Glutamatergic neuron (in vitro differentiated cells): ENCODE data around the gene EIF4G3. TPM values are rescaled to one million over a fixed set of nuclear protein-coding genes. Genes with fewer than 3 reads are reported as not detected.

Source experiments
- DNase-seq: peaks from one replicate; pipeline ENCODE4 v3.0.0; 2022
- H3K27ac Mint-ChIP-seq: one replicate; pipeline ENCODE4 v1.8.0; 2020; ENCODE audit warnings: mild to moderate bottlenecking, mixed read lengths, inconsistent platforms; ENCODE audit not compliant: unreplicated experiment
- H3K27me3 Mint-ChIP-seq: one replicate; pipeline ENCODE4 v1.8.0; 2020; ENCODE audit warnings: mild to moderate bottlenecking, moderate library complexity, mixed read lengths, inconsistent platforms; ENCODE audit not compliant: unreplicated experiment
- H3K36me3 Mint-ChIP-seq: one replicate; pipeline ENCODE4 v1.8.0; 2020; ENCODE audit warnings: mild to moderate bottlenecking, mixed read lengths, inconsistent platforms; ENCODE audit not compliant: unreplicated experiment
- H3K4me1 Mint-ChIP-seq: one replicate; pipeline ENCODE4 v1.8.0; 2020; ENCODE audit warnings: mild to moderate bottlenecking, low read depth, mixed read lengths, inconsistent platforms; ENCODE audit not compliant: unreplicated experiment
- H3K4me3 Mint-ChIP-seq: one replicate; pipeline ENCODE4 v1.8.0; 2020; ENCODE audit warnings: mild to moderate bottlenecking, mixed read lengths, inconsistent platforms; ENCODE audit not compliant: unreplicated experiment
- H3K9me3 Mint-ChIP-seq: one replicate; pipeline ENCODE4 v1.8.0; 2020; ENCODE audit warnings: mild to moderate bottlenecking, moderate library complexity, mixed read lengths, inconsistent platforms; ENCODE audit not compliant: unreplicated experiment
- CTCF ChIP-seq: fragments of 200-600 bp; sonication (generic); IDR thresholded peaks from one replicate; pipeline ENCODE4 v1.5.0; 2021; ENCODE audit not compliant: partially characterized antibody, unreplicated experiment
- total RNA-seq: library from RNA; stranded (reverse); fragmentation: NEBNext Ultra II Directional; extraction: Animal tissue kit (Norgen Biotek cat#: 25700); gene quantifications from one replicate; pipeline ENCODE4 v1.2.1, GENCODE V29; 2021; ENCODE audit not compliant: unreplicated experiment

Gene EIF4G3
- total RNA-seq, 1 donor from 2014 or later: 100 TPM

GRCh38 chr1:21082073-21082472 lies 94.6 kb downstream of the EIF4G3 start:
- Mint-ChIP-seq H3K9me3 (no peaks in the 10 kb centered on the region), H3K27me3 (peaks cover 4% of the 10 kb centered on the region), H3K27ac (peak overlapping the region; percentile 68), H3K4me1 (peaks cover 2% of the 10 kb centered on the region), H3K4me3 (no peak overlapping the region), H3K36me3 (no peaks in the 10 kb centered on the region)
- DNase-seq: no peak
- TF ChIP-seq CTCF: no peak

- Mint-ChIP-seq H3K27ac (no peak overlapping the region), H3K4me3 (no peak overlapping the region), H3K27me3 (peaks cover 6% of the 10 kb centered on the region), H3K36me3 (no peaks in the 10 kb centered on the region), H3K4me1 (no peaks in the 10 kb centered on the region), H3K9me3 (no peaks in the 10 kb centered on the region)
- DNase-seq: no peak
- no peak for TF ChIP-seq CTCF
Observed at GRCh38 chr1:21077085-21077484, 99.6 kb downstream of the EIF4G3 start.

GRCh38 chr1:21072721-21073120 lies 104.0 kb downstream of the EIF4G3 start:
- Mint-ChIP-seq H3K36me3 (no peaks in the 10 kb centered on the region), H3K9me3 (no peaks in the 10 kb centered on the region), H3K27me3 (peaks cover 2% of the 10 kb centered on the region), H3K4me3 (no peak overlapping the region), H3K4me1 (peaks cover 3% of the 10 kb centered on the region), H3K27ac (no peak overlapping the region)
- TF ChIP-seq CTCF: no peak
- no peak for DNase-seq

GRCh38 chr1:21069549-21069948 lies 107.1 kb downstream of the EIF4G3 start:
- Mint-ChIP-seq H3K4me1 (peaks cover 3% of the 10 kb centered on the region), H3K27me3 (no peaks in the 10 kb centered on the region), H3K36me3 (no peaks in the 10 kb centered on the region), H3K9me3 (no peaks in the 10 kb centered on the region), H3K27ac (no peak overlapping the region), H3K4me3 (no peak overlapping the region)
- no peak for TF ChIP-seq CTCF
- DNase-seq: no peak

GRCh38 chr1:21068937-21069336 lies 107.8 kb downstream of the EIF4G3 start:
- no peaks in the 10 kb centered on the region for H3K27me3 Mint-ChIP-seq
- no peak overlapping the region for H3K27ac Mint-ChIP-seq
- no peak for TF ChIP-seq CTCF
- peaks cover 3% of the 10 kb centered on the region for H3K4me1 Mint-ChIP-seq
- no peak overlapping the region for H3K4me3 Mint-ChIP-seq
- H3K9me3 Mint-ChIP-seq: no peaks in the 10 kb centered on the region
- no peaks in the 10 kb centered on the region for H3K36me3 Mint-ChIP-seq
- no peak for DNase-seq
